Measurements from ENCODE around the gene CCDC159. TPM values are rescaled to one million over a fixed set of nuclear protein-coding genes. Genes with fewer than 3 reads are reported as not detected.
"Not testable (repeated sequence)": the region's sequence is repeated elsewhere in the genome, so short reads cannot be mapped to it uniquely, and the experiment has no call there.

Gene CCDC159
- total RNA-seq, 1 donor from 2014 or later: 8.0 TPM

- TF ChIP-seq CTCF (IDR thresholded peaks at IDR 0.05; ENCODE audit: partially characterized antibody, unreplicated experiment): no peak
- peaks cover 3% of the 10 kb centered on the region for H3K27me3 Mint-ChIP-seq (ENCODE audit: unreplicated experiment)
- peaks cover 2% of the 10 kb centered on the region for H3K9me3 Mint-ChIP-seq (ENCODE audit: unreplicated experiment)
- no peak overlapping the region for H3K4me3 Mint-ChIP-seq (ENCODE audit: unreplicated experiment)
- DNase-seq: no peak
- H3K27ac Mint-ChIP-seq (ENCODE audit: unreplicated experiment): no peak overlapping the region
- no peaks in the 10 kb centered on the region for H3K36me3 Mint-ChIP-seq (ENCODE audit: unreplicated experiment)
- peaks cover 1% of the 10 kb centered on the region for H3K4me1 Mint-ChIP-seq (ENCODE audit: low read depth, unreplicated experiment)
Observed at GRCh38 chr19:11306337-11306736, 40.0 kb upstream of the CCDC159 start.

GRCh38 chr19:11320278-11320995, 25.9 kb upstream of the CCDC159 start:
- not testable (repeated sequence) for H3K27ac Mint-ChIP-seq (ENCODE audit: unreplicated experiment); H3K4me3 Mint-ChIP-seq (ENCODE audit: unreplicated experiment); H3K36me3 Mint-ChIP-seq (ENCODE audit: unreplicated experiment); H3K27me3 Mint-ChIP-seq (ENCODE audit: unreplicated experiment); DNase-seq; H3K4me1 Mint-ChIP-seq (ENCODE audit: low read depth, unreplicated experiment); H3K9me3 Mint-ChIP-seq (ENCODE audit: unreplicated experiment)

- Mint-ChIP-seq H3K4me1 (ENCODE audit: low read depth, unreplicated experiment) (peaks cover 9% of the 10 kb centered on the region), H3K27me3 (ENCODE audit: unreplicated experiment) (peaks cover 7% of the 10 kb centered on the region), H3K36me3 (ENCODE audit: unreplicated experiment) (no peaks in the 10 kb centered on the region), H3K27ac (ENCODE audit: unreplicated experiment) (no peak overlapping the region), H3K9me3 (ENCODE audit: unreplicated experiment) (peaks cover 3% of the 10 kb centered on the region), H3K4me3 (ENCODE audit: unreplicated experiment) (no peak overlapping the region)
- no peak for DNase-seq
- no peak for TF ChIP-seq CTCF (IDR thresholded peaks at IDR 0.05; ENCODE audit: partially characterized antibody, unreplicated experiment)
Observed at GRCh38 chr19:11321191-11322126, 24.9 kb upstream of the CCDC159 start.

- H3K9me3 Mint-ChIP-seq (ENCODE audit: unreplicated experiment): peaks cover 5% of the 10 kb centered on the region
- no peak overlapping the region for H3K4me3 Mint-ChIP-seq (ENCODE audit: unreplicated experiment)
- no peak for DNase-seq
- peaks cover 7% of the 10 kb centered on the region for H3K27me3 Mint-ChIP-seq (ENCODE audit: unreplicated experiment)
- no peaks in the 10 kb centered on the region for H3K36me3 Mint-ChIP-seq (ENCODE audit: unreplicated experiment)
- TF ChIP-seq CTCF (IDR thresholded peaks at IDR 0.05; ENCODE audit: partially characterized antibody, unreplicated experiment): no peak
- H3K27ac Mint-ChIP-seq (ENCODE audit: unreplicated experiment): no peak overlapping the region
- H3K4me1 Mint-ChIP-seq (ENCODE audit: low read depth, unreplicated experiment): peaks cover 9% of the 10 kb centered on the region
Observed at GRCh38 chr19:11322269-11323024, 23.9 kb upstream of the CCDC159 start.

- DNase-seq: no peak
- H3K4me1 Mint-ChIP-seq (ENCODE audit: low read depth, unreplicated experiment): peaks cover 9% of the 10 kb centered on the region
- H3K27ac Mint-ChIP-seq (ENCODE audit: unreplicated experiment): no peak overlapping the region
Observed at GRCh38 chr19:11323601-11324078, 22.7 kb upstream of the CCDC159 start.

More at GRCh38 chr19:11323601-11324078, 22.7 kb upstream of the CCDC159 start:
- Mint-ChIP-seq H3K9me3 (ENCODE audit: unreplicated experiment) (peaks cover 5% of the 10 kb centered on the region), H3K36me3 (ENCODE audit: unreplicated experiment) (no peaks in the 10 kb centered on the region), H3K4me3 (ENCODE audit: unreplicated experiment) (no peak overlapping the region), H3K27me3 (ENCODE audit: unreplicated experiment) (peaks cover 7% of the 10 kb centered on the region)
- TF ChIP-seq CTCF (IDR thresholded peaks at IDR 0.05; ENCODE audit: partially characterized antibody, unreplicated experiment): no peak

All from glutamatergic neuron (in vitro differentiated cells).